Hematopoietic multipotent progenitor cell treated with erythropoietin and hydrocortisone succinate and interleukin-3 and kit ligand, for 15 days (in vitro differentiated cells): ENCODE measurements around the gene ESRRA.

Experiments
- DNase-seq: peaks from one replicate; pipeline ENCODE4 v3.0.0-alpha.2; 2015; ENCODE audit warnings: low spot score

The ESRRA gene

GRCh38 chr11:64333556-64333955, 28.2 kb downstream of the ESRRA start:
- DNase-seq, result peak; percentile 70

- DNase-seq, result peak; percentile 98
These were observed 29.7 kb downstream of the ESRRA start for GRCh38 chr11:64334764-64335735.

GRCh38 chr11:64337538-64338249, 32.4 kb downstream of the ESRRA start:
- no peak for DNase-seq

- no peak for DNase-seq
These were observed 33.4 kb downstream of the ESRRA start for GRCh38 chr11:64338716-64339115.

GRCh38 chr11:64339286-64339685, 34.0 kb downstream of the ESRRA start:
- no peak for DNase-seq

GRCh38 chr11:64339754-64340408, 34.6 kb downstream of the ESRRA start, which contains the start of gene CCDC88B:
TSS of gene CCDC88B (plus strand) at chr11:64340204. CDS start at chr11:64340267, 63 bp downstream.
- DNase-seq, result no peak

GRCh38 chr11:64340671-64341335, 35.5 kb downstream of the ESRRA start:
- peak; percentile 63 for DNase-seq

GRCh38 chr11:64341429-64341828, 36.1 kb downstream of the ESRRA start:
- DNase-seq, result no peak

- peak; percentile 93 for DNase-seq
These were observed 36.8 kb downstream of the ESRRA start for GRCh38 chr11:64341851-64342791.

GRCh38 chr11:64342869-64343745, 37.8 kb downstream of the ESRRA start:
- no peak for DNase-seq

- DNase-seq, result peak; percentile 61
These were observed 38.6 kb downstream of the ESRRA start for GRCh38 chr11:64343767-64344559.

- no peak for DNase-seq
These were observed 39.5 kb downstream of the ESRRA start for GRCh38 chr11:64344787-64345186.

GRCh38 chr11:64347193-64347867, 42.0 kb downstream of the ESRRA start:
- no peak for DNase-seq

- DNase-seq, result no peak
These were observed 43.2 kb downstream of the ESRRA start for GRCh38 chr11:64348383-64349024.

GRCh38 chr11:64349025-64349387, 43.7 kb downstream of the ESRRA start:
- DNase-seq, result no peak

GRCh38 chr11:64349404-64349803, 44.1 kb downstream of the ESRRA start:
- no peak for DNase-seq

- no peak for DNase-seq
These were observed 45.9 kb downstream of the ESRRA start for GRCh38 chr11:64351136-64351631.
